Caco-2 (cell line): Measurements from ENCODE around the gene ADGRV1. TPM values are rescaled to one million over a fixed set of nuclear protein-coding genes. Genes with fewer than 3 reads are reported as not detected.

Source experiments
- BruUV-seq: library from RNA; stranded (reverse); fragments of 400-500 nt; replicated peaks from 2 replicates; lab custom pipeline; 2021; lab: Mats Ljungman, UMichigan
- CTCF ChIA-PET: fragments of 300-600 bp; sonication (Branson Sonifier 250); formaldehyde crosslinking; loops from one replicate; lab custom pipeline; 2022; ENCODE audit warnings: antibody characterized with exemption; lab: Charles Lee
- POLR2A ChIA-PET: fragments of 300-600 bp; sonication (Branson Sonifier 250); formaldehyde crosslinking; loops from one replicate; lab custom pipeline; 2022; ENCODE audit warnings: antibody characterized with exemption; lab: Charles Lee
- DNase-seq, 2 experiments: peaks; one replicate each; pipeline versions ENCODE4 v3.0.0 to v3.0.0-alpha.2; 2020 to 2022
- H3K27me3 ChIP-seq: replicated peaks from 2 replicates; pipeline ENCODE4 v1.6.0; 2011; ENCODE audit warnings: low read length; ENCODE audit not compliant: control insufficient read depth, insufficient read depth
- H3K36me3 ChIP-seq: 2 replicates; pipeline ENCODE4 v1.5.1; 2011; ENCODE audit warnings: low read length; ENCODE audit not compliant: control insufficient read depth, insufficient read depth
- H3K4me1 ChIP-seq: fragments of 250-450 bp; sonication (Bioruptor Pico); 2 replicates; pipeline ENCODE4 v1.5.1; 2020; ENCODE audit warnings: mild to moderate bottlenecking
- H3K4me3 ChIP-seq: 2 replicates; pipeline ENCODE4 v1.5.1; 2011; ENCODE audit warnings: low read depth, mild to moderate bottlenecking, control low read depth, low read length
- H3K9me3 ChIP-seq: fragments of 250-450 bp; sonication (Bioruptor Pico); 2 replicates; pipeline ENCODE4 v1.5.1; 2020; ENCODE audit warnings: mild to moderate bottlenecking, moderate library complexity
- H3K27ac Mint-ChIP-seq: one replicate; pipeline ENCODE4 v1.8.0; 2022; ENCODE audit warnings: mixed read lengths; ENCODE audit not compliant: unreplicated experiment
- H3K27me3 Mint-ChIP-seq: one replicate; pipeline ENCODE4 v1.8.0; 2022; ENCODE audit warnings: mixed read lengths; ENCODE audit not compliant: insufficient read depth, unreplicated experiment
- H3K36me3 Mint-ChIP-seq: one replicate; pipeline ENCODE4 v1.8.0; 2022; ENCODE audit warnings: mild to moderate bottlenecking, mixed read lengths; ENCODE audit not compliant: insufficient read depth, unreplicated experiment
- H3K4me1 Mint-ChIP-seq: one replicate; pipeline ENCODE4 v1.8.0; 2022; ENCODE audit warnings: low read depth, mixed read lengths; ENCODE audit not compliant: unreplicated experiment
- H3K4me3 Mint-ChIP-seq: one replicate; pipeline ENCODE4 v1.8.0; 2022; ENCODE audit warnings: mild to moderate bottlenecking, moderate library complexity, mixed read lengths; ENCODE audit not compliant: unreplicated experiment
- H3K9me3 Mint-ChIP-seq: one replicate; pipeline ENCODE4 v1.8.0; 2022; ENCODE audit warnings: mixed read lengths; ENCODE audit not compliant: unreplicated experiment
- CTCF ChIP-seq, 2 experiments: fragments of 200-600 bp in 1 of 2; IDR thresholded peaks; 1 replicate in 1 of 2; 2 replicates in 1 of 2; pipeline versions ENCODE4 v1.5.1 to v1.8.0; 2011 to 2022; ENCODE audit warnings: antibody characterized with exemption in 1 of 2, control low read depth in 1 of 2, inconsistent platforms in 1 of 2, low read depth in 1 of 2, low read length in 1 of 2, mild to moderate bottlenecking in 1 of 2, moderate library complexity in 1 of 2; ENCODE audit not compliant: insufficient read depth in 1 of 2, severe bottlenecking in 1 of 2, unreplicated experiment in 1 of 2
- intact Hi-C: fragments of 100-400 bp; cut with micrococcal nuclease; formaldehyde crosslinking; loops from one replicate; pipeline ENCODE4 v1.10.0; 2022; ENCODE audit not compliant: unreplicated experiment
- total RNA-seq: library from RNA; stranded (reverse); gene quantifications from 2 replicates; pipeline ENCODE4 v1.2.3, GENCODE V29; 2022

ADGRV1 gene
- total RNA-seq, 1 experiment from 2014 or later = 23.2 TPM

- CTCF ChIA-PET = interaction anchor here (0.7 kb wide), 1 partner anchor 47 kb away, joined by 3 read pairs; no protein-coding TSS in a partner anchor
- H3K9me3 Mint-ChIP-seq = no peaks in the 10 kb centered on the region
- no TSS peak for BruUV-seq
- Histone ChIP-seq H3K36me3 (no peaks in the 10 kb centered on the region), H3K4me1 (no peaks in the 10 kb centered on the region), H3K9me3 (no peaks in the 10 kb centered on the region), H3K4me3 (no peak overlapping the region), H3K27me3 (no peaks in the 10 kb centered on the region)
- POLR2A ChIA-PET = no interaction called here
- no peak for DNase-seq
- H3K36me3 Mint-ChIP-seq = no peaks in the 10 kb centered on the region
- no peak overlapping the region for H3K27ac Mint-ChIP-seq
- H3K4me3 Mint-ChIP-seq = no peak overlapping the region
- no peaks in the 10 kb centered on the region for H3K27me3 Mint-ChIP-seq
- intact Hi-C loops = loop anchor here (1.0 kb wide), 1 partner anchor 48 kb away; no protein-coding TSS in a partner anchor
- H3K4me1 Mint-ChIP-seq = no peaks in the 10 kb centered on the region
- TF ChIP-seq CTCF (IDR thresholded peaks at IDR 0.05; ENCODE audit: insufficient read depth in 1 of 2, low read depth in 1 of 2, low read length in 1 of 2, severe bottlenecking in 1 of 2, unreplicated experiment in 1 of 2) = peak in 1 of 2 experiments; percentile 25
Measured at GRCh38 chr5:90849939-90850338, 291.3 kb downstream of the ADGRV1 start.

- Histone ChIP-seq H3K27me3 (no peaks in the 10 kb centered on the region), H3K9me3 (no peaks in the 10 kb centered on the region), H3K36me3 (no peaks in the 10 kb centered on the region), H3K4me1 (no peaks in the 10 kb centered on the region), H3K4me3 (no peak overlapping the region)
- H3K27ac Mint-ChIP-seq = no peak overlapping the region
- no peaks in the 10 kb centered on the region for H3K36me3 Mint-ChIP-seq
- no peaks in the 10 kb centered on the region for H3K9me3 Mint-ChIP-seq
- no peaks in the 10 kb centered on the region for H3K4me1 Mint-ChIP-seq
- CTCF ChIA-PET = no interaction called here
- TF ChIP-seq CTCF (IDR thresholded peaks at IDR 0.05; ENCODE audit: insufficient read depth in 1 of 2, low read depth in 1 of 2, low read length in 1 of 2, severe bottlenecking in 1 of 2, unreplicated experiment in 1 of 2) = no peak
- H3K27me3 Mint-ChIP-seq = no peaks in the 10 kb centered on the region
- POLR2A ChIA-PET = no interaction called here
- no peak for DNase-seq
- H3K4me3 Mint-ChIP-seq = no peak overlapping the region
- intact Hi-C loops = no loop called here
- no TSS peak for BruUV-seq
Measured at GRCh38 chr5:90852531-90852930, 293.9 kb downstream of the ADGRV1 start.

- no peak for DNase-seq
- H3K27ac Mint-ChIP-seq = no peak overlapping the region
- no peaks in the 10 kb centered on the region for H3K9me3 Mint-ChIP-seq
- Histone ChIP-seq H3K27me3 (no peaks in the 10 kb centered on the region), H3K36me3 (no peaks in the 10 kb centered on the region), H3K9me3 (no peaks in the 10 kb centered on the region), H3K4me3 (no peak overlapping the region), H3K4me1 (no peaks in the 10 kb centered on the region)
- no peaks in the 10 kb centered on the region for H3K4me1 Mint-ChIP-seq
- no TSS peak for BruUV-seq
- CTCF ChIA-PET = no interaction called here
- H3K4me3 Mint-ChIP-seq = no peak overlapping the region
- intact Hi-C loops = no loop called here
- POLR2A ChIA-PET = no interaction called here
- TF ChIP-seq CTCF (IDR thresholded peaks at IDR 0.05; ENCODE audit: insufficient read depth in 1 of 2, low read depth in 1 of 2, low read length in 1 of 2, severe bottlenecking in 1 of 2, unreplicated experiment in 1 of 2) = no peak
- H3K36me3 Mint-ChIP-seq = no peaks in the 10 kb centered on the region
- no peaks in the 10 kb centered on the region for H3K27me3 Mint-ChIP-seq
Measured at GRCh38 chr5:90853750-90854149, 295.2 kb downstream of the ADGRV1 start.
